Measurements from ENCODE around the gene SMC5.
"Not testable (repeated sequence)": the region's sequence is repeated elsewhere in the genome, so short reads cannot be mapped to it uniquely, and the experiment has no call there.

Gene SMC5

GRCh38 chr9:70229579-70229978 lies 29.2 kb upstream of the SMC5 start:
- no peaks in the 10 kb centered on the region for H3K36me3 ChIP-seq (replicated peaks; ENCODE audit: low read depth, low read length)
- H3K9me3 ChIP-seq (ENCODE audit: insufficient read depth, low read length): no peaks in the 10 kb centered on the region
- H3K4me2 ChIP-seq (ENCODE audit: low read length): peak overlapping the region; percentile 44
- peak; percentile 55 for TF ChIP-seq CTCF (IDR thresholded peaks at IDR 0.05; ENCODE audit: low read depth, low read length)
- no peak for TF ChIP-seq EZH2phosphoT487 (IDR thresholded peaks at IDR 0.05; ENCODE audit: low read depth)
- H3K27ac ChIP-seq (ENCODE audit: low read length): no peak overlapping the region
- no peaks in the 10 kb centered on the region for H3K79me2 ChIP-seq (ENCODE audit: low read length)
- no peak overlapping the region for H3K9ac ChIP-seq (ENCODE audit: low read length)
- 0 out of 2 replicates have a peak, but pooled peaks cover 3% of the 10 kb centered on the region for H3K4me1 ChIP-seq (ENCODE audit: low read length)
- H3K4me3 ChIP-seq (ENCODE audit: low read length): no peak overlapping the region
- peaks cover 3% of the 10 kb centered on the region; the same call in 1 of the 2 replicates for H3K27me3 ChIP-seq (ENCODE audit: low read depth, low read length)
- no peaks in the 10 kb centered on the region for H4K20me1 ChIP-seq (ENCODE audit: insufficient read depth, low read length)
- no peak overlapping the region for H2AFZ ChIP-seq (ENCODE audit: low read depth, low read length)

- Histone ChIP-seq H3K9me3 (ENCODE audit: insufficient read depth, low read length) (no peaks in the 10 kb centered on the region), H2AFZ (ENCODE audit: low read depth, low read length) (no peak overlapping the region), H3K27me3 (ENCODE audit: low read depth, low read length) (peaks cover 3% of the 10 kb centered on the region; the same call in 1 of the 2 replicates), H3K79me2 (ENCODE audit: low read length) (no peaks in the 10 kb centered on the region), H4K20me1 (ENCODE audit: insufficient read depth, low read length) (no peaks in the 10 kb centered on the region), H3K4me2 (ENCODE audit: low read length) (no peak overlapping the region), H3K27ac (ENCODE audit: low read length) (no peak overlapping the region), H3K4me1 (ENCODE audit: low read length) (0 out of 2 replicates have a peak, but pooled peaks cover 3% of the 10 kb centered on the region), H3K9ac (ENCODE audit: low read length) (no peak overlapping the region), H3K4me3 (ENCODE audit: low read length) (no peak overlapping the region), H3K36me3 (replicated peaks; ENCODE audit: low read depth, low read length) (no peaks in the 10 kb centered on the region)
- no peak for TF ChIP-seq EZH2phosphoT487 (IDR thresholded peaks at IDR 0.05; ENCODE audit: low read depth)
- TF ChIP-seq CTCF (IDR thresholded peaks at IDR 0.05; ENCODE audit: low read depth, low read length): no peak
Measured at GRCh38 chr9:70232476-70232875, 26.3 kb upstream of the SMC5 start.

- not testable (repeated sequence) for H3K9ac ChIP-seq (ENCODE audit: low read length); H4K20me1 ChIP-seq (ENCODE audit: insufficient read depth, low read length); H3K4me1 ChIP-seq (ENCODE audit: low read length); H3K4me3 ChIP-seq (ENCODE audit: low read length); H3K27ac ChIP-seq (ENCODE audit: low read length); H3K27me3 ChIP-seq (ENCODE audit: low read depth, low read length); H2AFZ ChIP-seq (ENCODE audit: low read depth, low read length); H3K79me2 ChIP-seq (ENCODE audit: low read length); H3K36me3 ChIP-seq (replicated peaks; ENCODE audit: low read depth, low read length); H3K9me3 ChIP-seq (ENCODE audit: insufficient read depth, low read length); H3K4me2 ChIP-seq (ENCODE audit: low read length)
Measured at GRCh38 chr9:70234208-70234607, 24.6 kb upstream of the SMC5 start.

GRCh38 chr9:70245952-70246351 lies 12.8 kb upstream of the SMC5 start:
- not testable (repeated sequence) for H3K27ac ChIP-seq (ENCODE audit: low read length); H3K36me3 ChIP-seq (replicated peaks; ENCODE audit: low read depth, low read length); H3K27me3 ChIP-seq (ENCODE audit: low read depth, low read length); H3K79me2 ChIP-seq (ENCODE audit: low read length); H3K4me3 ChIP-seq (ENCODE audit: low read length); H2AFZ ChIP-seq (ENCODE audit: low read depth, low read length); H4K20me1 ChIP-seq (ENCODE audit: insufficient read depth, low read length); H3K4me1 ChIP-seq (ENCODE audit: low read length); H3K4me2 ChIP-seq (ENCODE audit: low read length); H3K9ac ChIP-seq (ENCODE audit: low read length); H3K9me3 ChIP-seq (ENCODE audit: insufficient read depth, low read length)

- no peaks in the 10 kb centered on the region for H3K4me1 ChIP-seq (ENCODE audit: low read length)
- no peak overlapping the region for H2AFZ ChIP-seq (ENCODE audit: low read depth, low read length)
- no peak overlapping the region for H3K4me2 ChIP-seq (ENCODE audit: low read length)
- H3K79me2 ChIP-seq (ENCODE audit: low read length): no peaks in the 10 kb centered on the region
- no peak overlapping the region for H3K27ac ChIP-seq (ENCODE audit: low read length)
- no peak overlapping the region for H3K4me3 ChIP-seq (ENCODE audit: low read length)
- H4K20me1 ChIP-seq (ENCODE audit: insufficient read depth, low read length): no peaks in the 10 kb centered on the region
- H3K9me3 ChIP-seq (ENCODE audit: insufficient read depth, low read length): no peaks in the 10 kb centered on the region
- TF ChIP-seq CTCF (IDR thresholded peaks at IDR 0.05; ENCODE audit: low read depth, low read length): no peak
- no peak for TF ChIP-seq EZH2phosphoT487 (IDR thresholded peaks at IDR 0.05; ENCODE audit: low read depth)
- no peak overlapping the region for H3K9ac ChIP-seq (ENCODE audit: low read length)
- no peaks in the 10 kb centered on the region for H3K36me3 ChIP-seq (replicated peaks; ENCODE audit: low read depth, low read length)
- no peaks in the 10 kb centered on the region for H3K27me3 ChIP-seq (ENCODE audit: low read depth, low read length)
Measured at GRCh38 chr9:70250221-70250620, 8.6 kb upstream of the SMC5 start.
